MM.1S (cell line): ENCODE measurements around the gene RUNX1.

Source experiments
- EZH2phosphoT487 ChIP-seq: fragments of 300-600 bp; sonication (generic); IDR thresholded peaks from 2 replicates; pipeline ENCODE4 v1.6.1; 2018; ENCODE audit warnings: antibody characterized with exemption, low read length
- TF ChIP-seq, protein P1 (sequence below): fragments of 300-600 bp; sonication (generic); IDR thresholded peaks from 2 replicates; pipeline ENCODE4 v1.5.1; 2016; ENCODE audit warnings: antibody characterized with exemption, low read length, mixed read lengths

DNA sequence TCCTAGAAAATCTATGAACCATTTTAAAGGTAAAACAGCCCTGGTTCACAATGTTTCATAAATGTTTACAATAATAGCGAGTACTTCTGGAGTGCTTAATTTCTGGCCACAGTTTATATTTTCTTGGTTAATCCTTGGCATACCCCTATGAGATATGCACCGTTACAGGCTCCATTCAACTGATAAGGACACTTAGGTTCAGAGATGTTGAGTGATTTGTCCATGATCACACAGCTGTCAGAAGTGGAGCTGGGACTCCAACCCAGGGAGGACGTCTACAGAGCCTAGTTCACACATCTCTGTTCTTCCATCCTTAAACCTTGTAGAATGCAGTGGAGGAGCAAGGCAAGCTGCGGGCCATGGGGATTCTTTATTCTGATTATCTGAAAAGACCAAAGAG is 48.4 kb upstream of the RUNX1 start:
- TF ChIP-seq, protein P1, sequence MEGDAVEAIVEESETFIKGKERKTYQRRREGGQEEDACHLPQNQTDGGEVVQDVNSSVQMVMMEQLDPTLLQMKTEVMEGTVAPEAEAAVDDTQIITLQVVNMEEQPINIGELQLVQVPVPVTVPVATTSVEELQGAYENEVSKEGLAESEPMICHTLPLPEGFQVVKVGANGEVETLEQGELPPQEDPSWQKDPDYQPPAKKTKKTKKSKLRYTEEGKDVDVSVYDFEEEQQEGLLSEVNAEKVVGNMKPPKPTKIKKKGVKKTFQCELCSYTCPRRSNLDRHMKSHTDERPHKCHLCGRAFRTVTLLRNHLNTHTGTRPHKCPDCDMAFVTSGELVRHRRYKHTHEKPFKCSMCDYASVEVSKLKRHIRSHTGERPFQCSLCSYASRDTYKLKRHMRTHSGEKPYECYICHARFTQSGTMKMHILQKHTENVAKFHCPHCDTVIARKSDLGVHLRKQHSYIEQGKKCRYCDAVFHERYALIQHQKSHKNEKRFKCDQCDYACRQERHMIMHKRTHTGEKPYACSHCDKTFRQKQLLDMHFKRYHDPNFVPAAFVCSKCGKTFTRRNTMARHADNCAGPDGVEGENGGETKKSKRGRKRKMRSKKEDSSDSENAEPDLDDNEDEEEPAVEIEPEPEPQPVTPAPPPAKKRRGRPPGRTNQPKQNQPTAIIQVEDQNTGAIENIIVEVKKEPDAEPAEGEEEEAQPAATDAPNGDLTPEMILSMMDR = no peak
- no peak for TF ChIP-seq EZH2phosphoT487
